Upper lobe of left lung (tissue), 6 donors: Measurements from ENCODE around the gene ZNF860. TPM values are rescaled to one million over a fixed set of nuclear protein-coding genes. Genes with fewer than 3 reads are reported as not detected.

Source experiments
- ATAC-seq, 2 donors: fragments of 200-7000 bp; cut with Tn5 transposase; one replicate each; pipeline ENCODE4 v1.9.1; 2022; ENCODE audit warnings: mild to moderate bottlenecking in 2 of 2, moderate library complexity in 2 of 2; ENCODE audit not compliant: low FRiP score in 2 of 2
- DNase-seq, 2 donors: peaks; one replicate each; pipeline ENCODE4 v3.0.0-alpha.2; 2019 to 2020
- H3K27ac ChIP-seq, 4 donors: fragments of 200-600 bp; sonication (generic); one replicate each; pipeline ENCODE4 v1.5.1; 2016 to 2019
- H3K27me3 ChIP-seq, 4 donors: fragments of 200-600 bp; sonication (generic); one replicate each; pipeline ENCODE4 v1.5.1; 2017 to 2019
- H3K36me3 ChIP-seq, 4 donors: fragments of 200-600 bp; sonication (generic); one replicate each; pipeline ENCODE4 v1.5.1; 2016 to 2019
- H3K4me1 ChIP-seq, 4 donors: fragments of 200-600 bp; sonication (generic); one replicate each; pipeline ENCODE4 v1.5.1; 2018 to 2019
- H3K4me3 ChIP-seq, 4 donors: fragments of 200-600 bp; sonication (generic); one replicate each; pipeline ENCODE4 v1.5.1; 2017 to 2019; ENCODE audit warnings: mild to moderate bottlenecking in 2 of 4, moderate library complexity in 1 of 4
- H3K9me3 ChIP-seq, 4 donors: fragments of 200-600 bp; sonication (generic); one replicate each; pipeline ENCODE4 v1.5.1; 2018 to 2019
- CTCF ChIP-seq, 6 experiments: fragments of 450-650 bp in 4 of 6; fragments of 200-600 bp in 2 of 6; sonication (generic) in 2 of 6; IDR thresholded peaks; one replicate each; pipeline ENCODE4 v1.5.1; 2016 to 2019; ENCODE audit warnings: antibody characterized with exemption in 6 of 6
- EP300 ChIP-seq, 4 donors: sonication (generic); formaldehyde crosslinking; IDR thresholded peaks; one replicate each; pipeline ENCODE4 v1.5.1; 2017; ENCODE audit warnings: antibody characterized with exemption in 4 of 4, control low read depth in 2 of 4
- POLR2A ChIP-seq, 4 donors: fragments of 450-650 bp; IDR thresholded peaks; one replicate each; pipeline ENCODE4 v1.5.1; 2016 to 2017; ENCODE audit warnings: antibody characterized with exemption in 4 of 4, mild to moderate bottlenecking in 2 of 4
- POLR2AphosphoS5 ChIP-seq, 2 donors: sonication (generic); formaldehyde crosslinking; IDR thresholded peaks; one replicate each; pipeline ENCODE4 v1.5.1; 2017; ENCODE audit warnings: antibody characterized with exemption in 2 of 2
- WGBS, 2 donors: methylation state at CpG; one replicate each; pipeline ENCODE4 v1.1.5; 2017 to 2018; 5-methylcytosine and 5-hydroxymethylcytosine counted together
- small RNA-seq, 4 donors: library from RNA; depleted of rRNA; stranded (forward); fragments of <200 nt; gene quantifications; one replicate each; pipeline ENCODE3, GENCODE V24; 2016
- total RNA-seq, 6 donors: library from RNA; depleted of rRNA in 4 of 6; stranded (reverse); fragments of >200 nt in 4 of 6; gene quantifications; one replicate each; pipeline versions ENCODE4 v1.1.0 to v1.2.1, GENCODE V29; 2016 to 2021
- donor health status: DM: no; HTN: no; CAD: no; lungs with moderate emphysema.
- donor health status: DM: no; HTN: yes; CAD: no; lungs with severe emphysema.

Gene ZNF860
- total RNA-seq, 6 donors from 2014 or later: 1.0 to 2.6 (median 1.2) TPM; not detected in 1

DNA sequence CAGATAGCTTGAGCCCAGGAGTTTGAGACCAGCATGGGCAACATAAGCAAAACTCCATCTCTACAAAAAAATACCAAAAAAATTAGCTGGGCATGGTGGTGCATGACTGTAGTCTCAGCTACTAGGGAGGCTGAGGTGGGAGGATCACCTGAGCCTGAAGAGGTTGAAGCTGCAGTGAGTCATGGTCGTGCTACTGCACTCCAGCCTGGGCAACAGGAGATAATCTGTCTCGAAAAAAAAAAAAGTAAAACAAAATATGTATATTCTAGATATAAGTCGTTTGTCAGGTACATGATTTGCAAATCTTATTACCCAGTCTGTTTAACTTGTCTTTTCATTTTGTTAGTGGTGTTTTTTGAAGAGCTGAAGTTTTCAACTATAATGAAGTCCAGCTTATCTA, 40.2 kb downstream of the ZNF860 start:
- DNase-seq (no peak), ATAC-seq (no peak)
- H3K4me1 ChIP-seq: peaks cover 3 to 13% (median 8%) of the 10 kb centered on the region in 4 donors
- no peak overlapping the region for H3K27ac ChIP-seq
- H3K9me3 ChIP-seq: no peaks in the 10 kb centered on the region
- WGBS, 2 donors: 57 to 77% methylated on average over 3 of the region's 3 CpGs
- no peaks in the 10 kb centered on the region for H3K27me3 ChIP-seq
- no peak overlapping the region for H3K4me3 ChIP-seq
- TF ChIP-seq EP300 (IDR thresholded peaks at IDR 0.05) (no peak), POLR2A (IDR thresholded peaks at IDR 0.05) (no peak), POLR2AphosphoS5 (IDR thresholded peaks at IDR 0.05) (no peak), CTCF (IDR thresholded peaks at IDR 0.05) (no peak)
- H3K36me3 ChIP-seq: no peaks in the 10 kb centered on the region

GRCh38 chr3:32022947-32023346, 41.4 kb downstream of the ZNF860 start:
- H3K4me3 ChIP-seq: no peak overlapping the region
- no peak overlapping the region for H3K27ac ChIP-seq
- no peak for DNase-seq
- no peaks in the 10 kb centered on the region for H3K27me3 ChIP-seq
- TF ChIP-seq EP300 (IDR thresholded peaks at IDR 0.05): no peak
- no peak for TF ChIP-seq CTCF (IDR thresholded peaks at IDR 0.05)
- no peak for TF ChIP-seq POLR2A (IDR thresholded peaks at IDR 0.05)
- no peak for TF ChIP-seq POLR2AphosphoS5 (IDR thresholded peaks at IDR 0.05)
- no peaks in the 10 kb centered on the region for H3K9me3 ChIP-seq
- H3K36me3 ChIP-seq: no peaks in the 10 kb centered on the region
- peaks cover 3 to 13% (median 8%) of the 10 kb centered on the region in 4 donors for H3K4me1 ChIP-seq
- WGBS, 2 donors: 83 to 88% methylated on average over 2 of the region's 2 CpGs
- no peak for ATAC-seq

- H3K27me3 ChIP-seq: no peaks in the 10 kb centered on the region
- TF ChIP-seq EP300 (IDR thresholded peaks at IDR 0.05): no peak
- TF ChIP-seq POLR2AphosphoS5 (IDR thresholded peaks at IDR 0.05): no peak
- no peaks in the 10 kb centered on the region for H3K9me3 ChIP-seq
- H3K36me3 ChIP-seq: no peaks in the 10 kb centered on the region
- WGBS, 2 donors: 69 to 71% methylated on average over 6 of the region's 6 CpGs
- H3K4me3 ChIP-seq: no peak overlapping the region
- DNase-seq (no peak), ATAC-seq (peak in 1 of 2 donors; percentile 59)
- H3K4me1 ChIP-seq: no peaks in the 10 kb centered on the region
- no peak overlapping the region for H3K27ac ChIP-seq
Observed at GRCh38 chr3:32026593-32026992, 45.0 kb downstream of the ZNF860 start.

DNA sequence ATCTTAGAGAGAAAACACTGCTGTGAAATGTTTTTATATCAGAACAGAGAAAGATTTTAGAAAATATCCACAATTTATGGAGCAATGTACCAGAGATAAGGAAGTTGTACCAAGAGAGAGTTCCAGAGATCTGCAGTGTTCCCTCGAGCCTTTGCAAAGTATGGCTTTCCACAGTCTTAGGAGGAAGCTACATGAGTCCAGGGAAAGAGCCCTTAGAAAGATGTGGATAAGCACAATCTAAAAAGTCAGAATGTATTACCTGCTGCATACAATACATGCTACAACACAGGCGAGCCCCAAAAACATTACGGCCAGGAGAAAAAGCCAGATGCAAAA, 56.4 kb downstream of the ZNF860 start:
- ATAC-seq (no peak), DNase-seq (no peak)
- Histone ChIP-seq H3K4me3 (no peak overlapping the region), H3K4me1 (no peaks in the 10 kb centered on the region), H3K36me3 (no peaks in the 10 kb centered on the region), H3K27me3 (no peaks in the 10 kb centered on the region), H3K9me3 (peaks cover 0 to 12% (median 6%) of the 10 kb centered on the region in 4 donors), H3K27ac (no peak overlapping the region)
- 77 to 79% methylated on average over 3 of the region's 3 CpGs for WGBS, 2 donors
- TF ChIP-seq CTCF (IDR thresholded peaks at IDR 0.05): no peak
- TF ChIP-seq POLR2AphosphoS5 (IDR thresholded peaks at IDR 0.05): no peak
- TF ChIP-seq POLR2A (IDR thresholded peaks at IDR 0.05): no peak
- no peak for TF ChIP-seq EP300 (IDR thresholded peaks at IDR 0.05)

DNA sequence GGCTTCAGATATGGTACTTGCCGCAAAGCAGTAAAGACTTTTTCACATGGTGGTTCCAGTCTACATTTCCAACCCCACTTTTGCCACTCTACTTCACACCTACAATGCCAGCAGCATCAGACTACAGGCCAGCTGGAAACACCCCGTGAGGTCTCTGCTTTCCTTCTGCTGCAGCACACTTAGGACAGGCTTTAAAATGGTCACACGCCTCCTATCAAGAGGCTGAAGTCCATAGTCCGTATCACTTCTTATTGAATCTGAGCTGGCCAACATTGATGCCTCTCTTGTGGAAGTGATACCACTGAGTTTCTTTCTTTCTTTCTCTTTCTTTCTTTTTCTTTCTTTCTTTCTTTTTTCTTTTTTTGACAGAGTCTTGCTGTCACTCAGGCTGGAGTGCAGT, 59.8 kb downstream of the ZNF860 start:
- Histone ChIP-seq H3K27ac (no peak overlapping the region), H3K9me3 (peaks cover 0 to 14% (median 8%) of the 10 kb centered on the region in 4 donors), H3K4me3 (no peak overlapping the region), H3K4me1 (peaks cover 7 to 17% (median 12%) of the 10 kb centered on the region in 4 donors), H3K27me3 (no peaks in the 10 kb centered on the region), H3K36me3 (no peaks in the 10 kb centered on the region)
- TF ChIP-seq CTCF (IDR thresholded peaks at IDR 0.05): no peak
- TF ChIP-seq POLR2A (IDR thresholded peaks at IDR 0.05): no peak
- no peak for TF ChIP-seq POLR2AphosphoS5 (IDR thresholded peaks at IDR 0.05)
- no peak for TF ChIP-seq EP300 (IDR thresholded peaks at IDR 0.05)
- WGBS, 2 donors: 87 to 88% methylated on average over 4 of the region's 4 CpGs
- DNase-seq: no peak
- no peak for ATAC-seq

Small RNA genes lying within 50 kb of the gene (small RNA-seq; reads per million reads assigned to genes)
- 0 reads per million in 4 donors for gene RF00402

Other genes starting within 250 kb of the ZNF860 start
- 10 to 100 TPM; 13.6 to 73.9 (median 24.4) TPM for gene OSBPL10, start 488 bp upstream of the ZNF860 start, total RNA-seq
- gene GPD1L, start 124.9 kb downstream of the ZNF860 start, total RNA-seq: 100 to 1,000 TPM in 4 of 6 donors, 10 to 100 TPM in 2; 50.8 to 221 (median 115) TPM